A549 (cell line): ENCODE data around the gene MCOLN2.

ENCODE experiments used
- FOXS1 ChIP-seq: fragments of 250-450 bp; sonication (Bioruptor Pico); IDR thresholded peaks from 2 replicates; pipeline ENCODE4 v1.5.0; 2020; ENCODE audit warnings: mild to moderate bottlenecking, moderate library complexity
- HDAC2 ChIP-seq: fragments of 200-600 bp; sonication (generic); IDR thresholded peaks from 2 replicates; pipeline ENCODE4 v1.6.1; 2016
- JUN ChIP-seq, 2 experiments: fragments of >200 bp; sonication (Bioruptor Twin); formaldehyde crosslinking; IDR thresholded peaks; 2 replicates in 1 of 2; 3 replicates in 1 of 2; pipeline ENCODE4 v1.6.1; 2016 to 2017
- MAFK ChIP-seq: fragments of 450-650 bp; IDR thresholded peaks from 2 replicates; pipeline ENCODE4 v1.6.1; 2014; ENCODE audit not compliant: partially characterized antibody
- NPAS2 ChIP-seq: fragments of 250-450 bp; sonication (Bioruptor Pico); IDR thresholded peaks from 2 replicates; pipeline ENCODE4 v1.8.0; 2022; ENCODE audit warnings: mild to moderate bottlenecking, moderate library complexity, borderline replicate concordance
- POLR2A ChIP-seq: IDR thresholded peaks from 2 replicates; pipeline ENCODE4 v1.6.1; 2012; ENCODE audit warnings: mild to moderate bottlenecking, low read length
- RAD21 ChIP-seq, 2 experiments: fragments of >200 bp in 1 of 2; sonication (Bioruptor Twin) in 1 of 2; formaldehyde crosslinking in 1 of 2; IDR thresholded peaks in 1 of 2; conservative IDR thresholded peaks in 1 of 2; 2 replicates in 1 of 2; 3 replicates in 1 of 2; pipeline ENCODE4 v1.6.1; 2012 to 2018; ENCODE audit warnings: inconsistent platforms in 1 of 2
- RARB ChIP-seq: fragments of 250-450 bp; sonication (Bioruptor Pico); IDR thresholded peaks from 2 replicates; pipeline ENCODE4 v1.8.0; 2021; ENCODE audit warnings: mild to moderate bottlenecking, moderate library complexity
- SMC3 ChIP-seq: fragments of >200 bp; sonication (Bioruptor Twin); formaldehyde crosslinking; IDR thresholded peaks from 3 replicates; pipeline ENCODE4 v1.6.1; 2018; ENCODE audit warnings: inconsistent platforms
- TF ChIP-seq, protein P1 (sequence below): IDR thresholded peaks from 2 replicates; pipeline ENCODE4 v1.6.1; 2012
- TF ChIP-seq, protein P2 (sequence below): fragments of >200 bp; sonication (Bioruptor Twin); formaldehyde crosslinking; IDR thresholded peaks from 3 replicates; pipeline ENCODE4 v1.5.1; 2016
- TF ChIP-seq, protein P3 (sequence below): IDR thresholded peaks from 2 replicates; pipeline ENCODE4 v1.6.1; 2012

DNA sequence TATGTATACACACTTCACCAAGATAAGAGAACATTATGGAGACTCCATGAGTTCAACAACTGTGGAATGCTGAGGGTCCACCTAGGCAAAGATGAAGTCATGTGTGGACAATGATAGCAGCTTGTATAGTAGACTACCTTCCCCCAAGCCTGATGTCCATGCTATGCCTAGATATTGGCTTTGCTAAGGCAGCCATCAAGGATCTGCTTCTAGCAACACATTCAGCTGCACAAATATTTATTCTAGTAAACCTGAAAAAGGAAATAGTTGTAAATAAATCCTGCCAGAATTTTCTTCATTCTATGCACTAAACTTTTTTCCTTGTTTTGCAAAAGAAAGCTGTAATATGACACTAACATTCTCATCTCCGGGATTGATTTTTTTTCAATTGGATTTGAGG lies 96.9 kb downstream of the MCOLN2 start:
- TF ChIP-seq FOXS1 (CRISPR knock-in tag), result no peak
- TF ChIP-seq, protein P1, sequence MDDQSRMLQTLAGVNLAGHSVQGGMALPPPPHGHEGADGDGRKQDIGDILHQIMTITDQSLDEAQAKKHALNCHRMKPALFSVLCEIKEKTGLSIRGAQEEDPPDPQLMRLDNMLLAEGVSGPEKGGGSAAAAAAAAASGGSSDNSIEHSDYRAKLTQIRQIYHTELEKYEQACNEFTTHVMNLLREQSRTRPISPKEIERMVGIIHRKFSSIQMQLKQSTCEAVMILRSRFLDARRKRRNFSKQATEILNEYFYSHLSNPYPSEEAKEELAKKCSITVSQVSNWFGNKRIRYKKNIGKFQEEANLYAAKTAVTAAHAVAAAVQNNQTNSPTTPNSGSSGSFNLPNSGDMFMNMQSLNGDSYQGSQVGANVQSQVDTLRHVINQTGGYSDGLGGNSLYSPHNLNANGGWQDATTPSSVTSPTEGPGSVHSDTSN, result no peak
- TF ChIP-seq SMC3, result no peak
- no peak for TF ChIP-seq JUN (IDR thresholded peaks at IDR 0.05)
- TF ChIP-seq, protein P2, sequence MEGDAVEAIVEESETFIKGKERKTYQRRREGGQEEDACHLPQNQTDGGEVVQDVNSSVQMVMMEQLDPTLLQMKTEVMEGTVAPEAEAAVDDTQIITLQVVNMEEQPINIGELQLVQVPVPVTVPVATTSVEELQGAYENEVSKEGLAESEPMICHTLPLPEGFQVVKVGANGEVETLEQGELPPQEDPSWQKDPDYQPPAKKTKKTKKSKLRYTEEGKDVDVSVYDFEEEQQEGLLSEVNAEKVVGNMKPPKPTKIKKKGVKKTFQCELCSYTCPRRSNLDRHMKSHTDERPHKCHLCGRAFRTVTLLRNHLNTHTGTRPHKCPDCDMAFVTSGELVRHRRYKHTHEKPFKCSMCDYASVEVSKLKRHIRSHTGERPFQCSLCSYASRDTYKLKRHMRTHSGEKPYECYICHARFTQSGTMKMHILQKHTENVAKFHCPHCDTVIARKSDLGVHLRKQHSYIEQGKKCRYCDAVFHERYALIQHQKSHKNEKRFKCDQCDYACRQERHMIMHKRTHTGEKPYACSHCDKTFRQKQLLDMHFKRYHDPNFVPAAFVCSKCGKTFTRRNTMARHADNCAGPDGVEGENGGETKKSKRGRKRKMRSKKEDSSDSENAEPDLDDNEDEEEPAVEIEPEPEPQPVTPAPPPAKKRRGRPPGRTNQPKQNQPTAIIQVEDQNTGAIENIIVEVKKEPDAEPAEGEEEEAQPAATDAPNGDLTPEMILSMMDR, result no peak
- no peak for TF ChIP-seq NPAS2
- TF ChIP-seq RAD21 (conservative IDR thresholded peaks at IDR 0.05 in 1 of 2, IDR thresholded peaks at IDR 0.05 in 1 of 2), result no peak
- TF ChIP-seq MAFK, result no peak
- TF ChIP-seq POLR2A, result no peak
- TF ChIP-seq HDAC2, result no peak
- TF ChIP-seq, protein P3, sequence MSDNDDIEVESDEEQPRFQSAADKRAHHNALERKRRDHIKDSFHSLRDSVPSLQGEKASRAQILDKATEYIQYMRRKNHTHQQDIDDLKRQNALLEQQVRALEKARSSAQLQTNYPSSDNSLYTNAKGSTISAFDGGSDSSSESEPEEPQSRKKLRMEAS, result no peak
- no peak for TF ChIP-seq RARB (CRISPR knock-in tag)
